T-cell (primary cell): ENCODE data around the gene FAM163B. TPM values are rescaled to one million over a fixed set of nuclear protein-coding genes. Genes with fewer than 3 reads are reported as not detected.

Source experiments
- ATAC-seq, 4 experiments: fragments of 200-7000 bp in 3 of 4; fragments of 150-1000 bp in 1 of 4; cut with Tn5 transposase; replicated peaks in 1 of 4; 1 replicate in 3 of 4; 2 replicates in 1 of 4; pipeline ENCODE4 v1.10.0; 2021; ENCODE audit warnings: moderate library complexity in 3 of 4, mild to moderate bottlenecking in 2 of 4, moderate number of reproducible peaks in 1 of 4
- CTCF ChIA-PET, 2 donors: fragments of 300-600 bp; sonication (Branson Sonifier 250); formaldehyde crosslinking; loops; one replicate each; lab custom pipeline; 2022; ENCODE audit warnings: antibody characterized with exemption in 2 of 2; lab: Charles Lee
- POLR2A ChIA-PET, 2 donors: fragments of 300-600 bp; sonication (Branson Sonifier 250); formaldehyde crosslinking; loops; one replicate each; lab custom pipeline; 2022; ENCODE audit warnings: antibody characterized with exemption in 2 of 2; lab: Charles Lee
- DNase-seq, 35 experiments: peaks; one replicate each; pipeline versions ENCODE4 v3.0.0 to v3.0.0-alpha.2; 2013 to 2023
- H3K27ac ChIP-seq: one replicate; pipeline ENCODE4 v1.5.1; 2013; ENCODE audit warnings: low read length
- H3K27me3 ChIP-seq, 2 experiments: replicated peaks in 1 of 2; 1 replicate in 1 of 2; 2 replicates in 1 of 2; pipeline versions ENCODE4 v1.6.1 to v1.7.0; 2013; ENCODE audit warnings: low read length in 1 of 2, mixed read lengths in 1 of 2; ENCODE audit not compliant: control insufficient read depth in 2 of 2, insufficient read depth in 2 of 2; ENCODE audit errors: extremely low read depth in 1 of 2
- H3K36me3 ChIP-seq, 2 donors: 1 replicate in 1 of 2; 2 replicates in 1 of 2; pipeline versions ENCODE4 v1.6.1 to v1.7.0; 2013; ENCODE audit warnings: low read length in 1 of 2; ENCODE audit not compliant: control insufficient read depth in 2 of 2, insufficient read depth in 1 of 2; ENCODE audit errors: extremely low read depth in 1 of 2
- H3K4me1 ChIP-seq, 2 experiments: 1 replicate in 1 of 2; 2 replicates in 1 of 2; pipeline versions ENCODE4 v1.6.1 to v1.7.0; 2013; ENCODE audit warnings: low read length in 2 of 2, mixed read lengths in 1 of 2; ENCODE audit not compliant: insufficient read depth in 2 of 2, control insufficient read depth in 1 of 2; ENCODE audit errors: extremely low read depth in 1 of 2
- H3K4me3 ChIP-seq, 2 donors: 1 replicate in 1 of 2; 2 replicates in 1 of 2; pipeline versions ENCODE4 v1.5.1 to v1.7.0; 2013; ENCODE audit warnings: mild to moderate bottlenecking in 2 of 2, low read length in 1 of 2, moderate library complexity in 1 of 2; ENCODE audit not compliant: control insufficient read depth in 1 of 2; ENCODE audit errors: extremely low read depth in 1 of 2
- H3K9me3 ChIP-seq: 2 replicates; pipeline ENCODE4 v1.7.0; 2013
- H3K27ac Mint-ChIP-seq, 2 donors: one replicate each; pipeline ENCODE4 v1.8.0; 2020 to 2021; ENCODE audit warnings: mild to moderate bottlenecking in 2 of 2, mixed read lengths in 2 of 2
- H3K27me3 Mint-ChIP-seq, 2 donors: one replicate each; pipeline ENCODE4 v1.8.0; 2021 to 2022; ENCODE audit warnings: mixed read lengths in 2 of 2
- H3K36me3 Mint-ChIP-seq: one replicate; pipeline ENCODE4 v1.8.0; 2021; ENCODE audit warnings: mixed read lengths
- H3K4me1 Mint-ChIP-seq, 3 donors: one replicate each; pipeline ENCODE4 v1.8.0; 2020 to 2022; ENCODE audit warnings: mixed read lengths in 3 of 3, mild to moderate bottlenecking in 1 of 3
- H3K4me3 Mint-ChIP-seq, 3 donors: one replicate each; pipeline ENCODE4 v1.8.0; 2020 to 2022; ENCODE audit warnings: mild to moderate bottlenecking in 3 of 3, mixed read lengths in 3 of 3, moderate library complexity in 3 of 3
- H3K9me3 Mint-ChIP-seq, 3 donors: one replicate each; pipeline ENCODE4 v1.8.0; 2020 to 2022; ENCODE audit warnings: mixed read lengths in 3 of 3
- WGBS: methylation state at CpG from one replicate; pipeline ENCODE4 v1.1.5; 2013; ENCODE audit warnings: missing lambda C conversion rate; ENCODE audit not compliant: insufficient coverage; 5-methylcytosine and 5-hydroxymethylcytosine counted together
- total RNA-seq, 35 experiments: library from RNA in 6 of 35; stranded (reverse) in 6 of 35; fragments of 120-200 nt in 1 of 35; gene quantifications; one replicate each; pipeline versions ENCODE4 v1.2.1 to v1.2.4 and lab custom pipeline; 2013 to 2026

The FAM163B gene
- total RNA-seq, 5 donors from 2014 or later (not counting 1 experiment from before 2014, with no cell fraction given), result not detected

DNA sequence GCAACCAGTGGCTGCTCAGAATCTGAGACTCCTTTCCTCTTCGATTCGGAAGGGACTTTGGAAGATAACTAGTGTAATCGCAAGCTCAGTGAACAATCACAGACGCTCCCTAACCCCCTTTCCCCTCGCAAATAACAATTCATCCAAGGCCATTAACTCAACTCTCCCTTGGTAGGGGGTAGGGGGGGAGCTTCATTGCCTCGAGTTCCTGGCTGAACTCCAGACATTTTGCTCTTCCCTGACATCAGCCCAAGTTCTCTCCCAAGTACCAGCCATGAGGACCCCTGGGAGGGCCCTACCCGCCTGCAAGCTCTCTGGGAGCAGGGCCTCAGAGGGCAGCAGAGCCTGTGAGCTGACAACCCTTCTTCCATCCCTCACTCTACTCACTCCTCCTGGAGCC is 8.4 kb downstream of the FAM163B start:
- Mint-ChIP-seq H3K36me3 (peaks cover 3% of the 10 kb centered on the region), H3K9me3 (peaks cover 7 to 16% (median 8%) of the 10 kb centered on the region in 3 donors), H3K4me3 (no peak overlapping the region), H3K4me1 (peaks cover 8 to 13% (median 10%) of the 10 kb centered on the region in 3 donors), H3K27ac (no peak overlapping the region), H3K27me3 (peaks cover under 1 to 8% of the 10 kb centered on the region in 2 donors)
- ATAC-seq (no peak), DNase-seq (no peak)
- Histone ChIP-seq H3K27ac (no peak overlapping the region), H3K4me1 (peaks cover 10 to 13% of the 10 kb centered on the region in 2 experiments), H3K36me3 (no peaks in the 10 kb centered on the region), H3K4me3 (no peak overlapping the region), H3K9me3 (no peaks in the 10 kb centered on the region), H3K27me3 (peaks cover 0 to 38% of the 10 kb centered on the region in 2 experiments)
- ChIA-PET CTCF (no interaction called here), POLR2A (no interaction called here)
- WGBS, result 94% methylated on average over 2 of the region's 7 CpGs

DNA sequence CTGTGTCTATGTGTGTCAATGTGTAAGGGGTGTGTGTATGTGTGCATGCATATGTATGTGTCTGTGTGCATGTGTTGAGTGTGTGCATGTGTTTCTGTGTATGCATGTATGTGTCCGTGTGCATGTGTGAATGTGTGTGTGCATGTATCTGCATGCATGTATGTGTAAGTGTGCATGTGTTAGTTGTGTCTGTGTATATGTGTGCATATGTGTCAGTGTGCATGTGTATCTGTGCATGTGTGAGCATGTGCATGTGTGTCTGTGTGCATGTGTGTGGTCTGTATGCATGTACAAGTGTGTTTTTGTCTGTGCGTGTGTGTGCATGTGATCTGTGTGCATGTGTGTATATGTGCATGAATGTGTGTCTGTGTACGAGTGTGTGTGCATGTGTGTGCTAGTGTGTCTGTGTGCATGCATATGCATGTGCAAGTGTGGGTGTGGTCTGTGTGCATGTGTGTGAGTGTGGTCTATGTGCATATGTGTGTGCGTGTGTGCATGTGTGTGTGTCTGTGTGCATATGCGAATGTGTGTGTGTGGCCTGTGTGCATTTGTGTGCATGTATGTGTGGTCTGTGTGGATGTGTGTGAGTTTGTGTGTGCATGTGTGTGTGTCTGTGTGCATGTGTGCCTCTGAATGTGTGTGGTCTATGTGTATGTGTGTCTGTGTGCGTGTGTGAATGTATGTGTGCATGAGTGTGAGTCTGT is 9.6 kb downstream of the FAM163B start:
- CTCF ChIA-PET, result no interaction called here
- Histone ChIP-seq H3K9me3 (no peaks in the 10 kb centered on the region), H3K4me1 (peaks cover 2 to 10% of the 10 kb centered on the region in 2 experiments), H3K27ac (no peak overlapping the region), H3K4me3 (no peak overlapping the region), H3K27me3 (peaks cover 0 to 37% of the 10 kb centered on the region in 2 experiments), H3K36me3 (no peaks in the 10 kb centered on the region)
- H3K36me3 Mint-ChIP-seq, result peaks cover 3% of the 10 kb centered on the region
- H3K4me3 Mint-ChIP-seq, result no peak overlapping the region
- DNase-seq (no peak), ATAC-seq (no peak)
- H3K27me3 Mint-ChIP-seq, result peaks cover 4 to 6% of the 10 kb centered on the region in 2 donors
- peaks cover 4 to 7% (median 6%) of the 10 kb centered on the region in 3 donors for H3K4me1 Mint-ChIP-seq
- no peak overlapping the region for H3K27ac Mint-ChIP-seq
- H3K9me3 Mint-ChIP-seq, result peaks cover 7 to 16% (median 8%) of the 10 kb centered on the region in 3 donors
- 95% methylated on average over 6 of the region's 6 CpGs for WGBS
- POLR2A ChIA-PET, result no interaction called here

DNA sequence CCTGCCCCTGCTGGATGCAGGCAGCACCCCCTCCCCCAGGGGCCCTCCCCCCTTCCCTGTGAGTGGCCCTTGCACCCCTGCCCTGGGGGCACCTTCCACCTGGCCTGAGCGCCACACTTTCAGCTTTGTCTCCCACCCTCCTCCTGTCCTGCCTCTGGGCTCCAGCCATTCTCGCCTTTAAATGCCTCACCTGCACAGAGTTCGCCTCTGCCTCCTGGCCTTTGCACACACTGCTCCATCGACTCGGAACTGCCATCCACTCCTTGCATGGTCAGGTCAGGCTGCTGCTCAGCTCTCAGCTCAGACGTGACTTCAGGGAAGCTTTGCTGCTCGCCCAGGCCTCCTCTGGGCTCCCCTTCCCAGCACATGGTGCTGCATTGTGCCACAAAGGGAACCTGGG is 10.2 kb downstream of the FAM163B start:
- Histone ChIP-seq H3K9me3 (no peaks in the 10 kb centered on the region), H3K4me1 (peaks cover 0 to 7% of the 10 kb centered on the region in 2 experiments), H3K27me3 (peaks cover 0 to 35% of the 10 kb centered on the region in 2 experiments), H3K27ac (no peak overlapping the region), H3K4me3 (no peak overlapping the region), H3K36me3 (no peaks in the 10 kb centered on the region)
- POLR2A ChIA-PET, result no interaction called here
- H3K36me3 Mint-ChIP-seq, result peaks cover 3% of the 10 kb centered on the region
- no peak overlapping the region for H3K27ac Mint-ChIP-seq
- peaks cover 0 to under 1% (median 0%) of the 10 kb centered on the region in 3 donors for H3K4me1 Mint-ChIP-seq
- H3K9me3 Mint-ChIP-seq, result peaks cover 7 to 16% (median 8%) of the 10 kb centered on the region in 3 donors
- DNase-seq, result no peak
- WGBS, result 80% methylated on average over 6 of the region's 7 CpGs
- H3K4me3 Mint-ChIP-seq, result no peak overlapping the region
- peaks cover 4 to 7% of the 10 kb centered on the region in 2 donors for H3K27me3 Mint-ChIP-seq
- CTCF ChIA-PET, result no interaction called here
- no peak for ATAC-seq

DNA sequence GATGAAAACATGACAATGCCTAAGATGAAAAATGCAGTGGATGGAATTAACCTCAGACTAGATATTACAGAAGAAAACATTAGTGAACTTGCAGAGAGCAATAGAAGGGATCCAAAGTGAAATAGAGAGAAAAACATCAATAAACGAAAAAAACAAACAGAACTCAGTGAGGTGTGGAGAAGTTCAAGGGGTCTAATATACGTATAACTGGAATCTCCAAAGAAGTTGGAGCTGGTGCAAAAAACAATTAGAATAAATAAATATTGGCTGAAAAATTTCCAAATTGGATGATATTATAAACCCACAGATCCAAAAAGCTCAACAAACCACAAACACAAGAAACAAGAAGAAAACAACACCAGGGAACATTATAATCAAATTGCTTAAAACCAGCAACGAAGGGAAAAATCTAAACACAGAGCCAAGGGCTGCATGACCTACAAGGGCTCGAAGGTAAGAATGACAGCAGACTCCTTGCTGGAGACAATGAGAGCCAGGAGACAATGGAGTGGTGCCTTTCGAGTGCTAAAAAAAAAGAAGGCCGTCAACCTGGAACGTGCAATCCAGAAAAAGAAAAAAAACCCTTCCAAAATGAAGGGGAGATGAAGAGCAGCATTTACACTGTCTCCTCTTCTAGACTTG is 11.8 kb downstream of the FAM163B start:
- Histone ChIP-seq H3K4me3 (no peak overlapping the region), H3K27ac (no peak overlapping the region), H3K36me3 (no peaks in the 10 kb centered on the region), H3K9me3 (no peaks in the 10 kb centered on the region), H3K27me3 (peaks cover 0 to 49% of the 10 kb centered on the region in 2 experiments), H3K4me1 (no peaks in the 10 kb centered on the region)
- Mint-ChIP-seq H3K9me3 (peaks cover 7 to 16% (median 8%) of the 10 kb centered on the region in 3 donors), H3K4me1 (no peaks in the 10 kb centered on the region), H3K4me3 (no peak overlapping the region), H3K27me3 (peaks cover 4 to 7% of the 10 kb centered on the region in 2 donors), H3K27ac (no peak overlapping the region), H3K36me3 (peaks cover 3% of the 10 kb centered on the region)
- ATAC-seq (no peak), DNase-seq (no peak)
- CTCF ChIA-PET, result no interaction called here
- POLR2A ChIA-PET, result interaction anchor here in 1 of 2 donors (0.6 kb wide), 1 partner anchor 17 kb away, joined by 3 read pairs; no protein-coding TSS in a partner anchor
- WGBS, result no CpG with 5 or more reads among the region's 7 CpGs

DNA sequence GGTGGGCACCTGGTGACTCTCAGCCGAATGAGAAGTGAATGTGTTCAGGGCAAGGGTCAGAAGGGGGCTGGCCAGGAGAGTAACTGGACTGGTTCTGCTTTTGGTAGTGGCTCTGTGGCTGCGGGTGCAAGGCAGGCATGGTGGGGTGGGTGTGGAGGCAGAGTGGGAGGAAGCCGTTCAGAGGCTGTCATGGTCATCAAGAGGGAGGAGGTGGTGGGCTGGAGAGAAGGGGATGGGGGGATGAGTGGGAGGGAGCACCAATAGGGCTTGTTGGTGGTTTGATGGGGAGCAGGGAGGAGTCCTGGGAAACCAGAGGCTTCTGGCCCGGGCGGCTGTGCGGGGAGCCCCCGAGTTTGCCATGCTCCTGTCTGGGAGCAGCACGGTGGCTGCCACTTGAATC is 13.3 kb downstream of the FAM163B start:
- no peaks in the 10 kb centered on the region for H3K9me3 ChIP-seq
- peaks cover 7 to 16% (median 8%) of the 10 kb centered on the region in 3 donors for H3K9me3 Mint-ChIP-seq
- H3K4me3 Mint-ChIP-seq, result no peak overlapping the region
- no peak overlapping the region for H3K4me3 ChIP-seq
- POLR2A ChIA-PET, result no interaction called here
- H3K36me3 Mint-ChIP-seq, result peaks cover 3% of the 10 kb centered on the region
- H3K27ac Mint-ChIP-seq, result no peak overlapping the region
- H3K27ac ChIP-seq, result no peak overlapping the region
- H3K36me3 ChIP-seq, result no peaks in the 10 kb centered on the region
- DNase-seq, result no peak
- ATAC-seq, result no peak
- no peaks in the 10 kb centered on the region for H3K4me1 ChIP-seq
- H3K4me1 Mint-ChIP-seq, result no peaks in the 10 kb centered on the region
- WGBS, result 78% methylated on average over 7 of the region's 8 CpGs
- peaks cover 4 to 7% of the 10 kb centered on the region in 2 donors for H3K27me3 Mint-ChIP-seq
- CTCF ChIA-PET, result no interaction called here
- H3K27me3 ChIP-seq, result peaks cover 0 to 51% of the 10 kb centered on the region in 2 experiments

DNA sequence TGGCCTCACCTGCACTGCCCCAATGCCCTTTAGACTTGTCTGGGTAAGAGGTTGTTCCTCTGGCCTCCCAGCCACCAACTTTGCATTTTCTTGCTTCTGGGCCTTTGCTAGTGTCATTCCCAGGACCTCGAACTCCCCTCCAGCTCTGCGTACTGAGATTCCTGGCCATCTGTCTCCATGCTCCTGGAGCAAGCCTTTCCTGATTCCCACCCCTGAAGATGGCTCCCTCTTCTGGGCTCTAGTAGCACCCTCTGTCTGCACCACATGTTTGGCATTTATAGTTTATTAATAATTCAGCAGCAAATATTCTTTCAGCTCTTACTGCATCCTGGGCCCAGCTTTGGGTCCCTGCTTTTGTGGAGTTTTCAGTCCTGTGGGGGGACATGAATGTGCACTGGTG is 14.9 kb downstream of the FAM163B start:
- ChIA-PET POLR2A (no interaction called here), CTCF (no interaction called here)
- no peaks in the 10 kb centered on the region for H3K4me1 Mint-ChIP-seq
- H3K27ac ChIP-seq, result no peak overlapping the region
- 100% methylated on average over 2 of the region's 2 CpGs for whole genome bisulfite sequencing
- peaks cover 3% of the 10 kb centered on the region for H3K36me3 Mint-ChIP-seq
- peaks cover 4 to 7% of the 10 kb centered on the region in 2 donors for H3K27me3 Mint-ChIP-seq
- H3K36me3 ChIP-seq, result no peaks in the 10 kb centered on the region
- DNase-seq (no peak), ATAC-seq (no peak)
- H3K4me3 Mint-ChIP-seq, result no peak overlapping the region
- no peak overlapping the region for H3K27ac Mint-ChIP-seq
- no peaks in the 10 kb centered on the region for H3K4me1 ChIP-seq
- H3K4me3 ChIP-seq, result no peak overlapping the region
- H3K9me3 ChIP-seq, result no peaks in the 10 kb centered on the region
- H3K27me3 ChIP-seq, result peaks cover 0 to 59% of the 10 kb centered on the region in 2 experiments
- peaks cover 7 to 16% (median 8%) of the 10 kb centered on the region in 3 donors for H3K9me3 Mint-ChIP-seq
